ENCODE measurements around the gene ZNF362. TPM values are rescaled to one million over a fixed set of nuclear protein-coding genes. Genes with fewer than 3 reads are reported as not detected.

The ZNF362 gene
- total RNA-seq, 1 experiment from 2014 or later = 31.7 TPM

DNA sequence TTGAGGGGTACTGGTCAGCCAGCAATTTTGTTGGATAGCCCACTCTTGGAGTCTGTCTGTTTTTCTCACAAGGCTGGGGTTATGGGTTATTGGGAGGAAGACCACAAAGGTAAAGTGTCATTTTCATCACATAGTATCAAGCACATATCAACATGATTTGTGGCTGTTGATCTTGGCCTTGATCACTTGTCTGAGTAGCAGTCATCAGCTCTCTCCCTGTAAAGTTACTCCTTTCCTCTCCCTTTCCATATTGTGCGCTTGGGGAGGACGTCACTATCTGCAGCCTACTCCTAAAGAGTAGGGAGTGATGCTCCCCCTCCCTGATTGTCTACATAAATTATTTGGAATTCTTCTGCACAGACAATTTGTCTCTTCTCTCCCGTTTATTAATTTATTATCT is 1.8 kb upstream of the ZNF362 start:
- no peak overlapping the region for H3K4me3 ChIP-seq (ENCODE audit: insufficient read depth, low read depth, low read length)
- peaks cover 4% of the 10 kb centered on the region for H3K27me3 ChIP-seq (ENCODE audit: control insufficient read depth, insufficient read depth, low read length)
- no peaks in the 10 kb centered on the region; the same call in 1 of the 2 replicates for H3K36me3 ChIP-seq (replicated peaks; ENCODE audit: control insufficient read depth, insufficient read depth, low read length)
- DNase-seq = no peak

DNA sequence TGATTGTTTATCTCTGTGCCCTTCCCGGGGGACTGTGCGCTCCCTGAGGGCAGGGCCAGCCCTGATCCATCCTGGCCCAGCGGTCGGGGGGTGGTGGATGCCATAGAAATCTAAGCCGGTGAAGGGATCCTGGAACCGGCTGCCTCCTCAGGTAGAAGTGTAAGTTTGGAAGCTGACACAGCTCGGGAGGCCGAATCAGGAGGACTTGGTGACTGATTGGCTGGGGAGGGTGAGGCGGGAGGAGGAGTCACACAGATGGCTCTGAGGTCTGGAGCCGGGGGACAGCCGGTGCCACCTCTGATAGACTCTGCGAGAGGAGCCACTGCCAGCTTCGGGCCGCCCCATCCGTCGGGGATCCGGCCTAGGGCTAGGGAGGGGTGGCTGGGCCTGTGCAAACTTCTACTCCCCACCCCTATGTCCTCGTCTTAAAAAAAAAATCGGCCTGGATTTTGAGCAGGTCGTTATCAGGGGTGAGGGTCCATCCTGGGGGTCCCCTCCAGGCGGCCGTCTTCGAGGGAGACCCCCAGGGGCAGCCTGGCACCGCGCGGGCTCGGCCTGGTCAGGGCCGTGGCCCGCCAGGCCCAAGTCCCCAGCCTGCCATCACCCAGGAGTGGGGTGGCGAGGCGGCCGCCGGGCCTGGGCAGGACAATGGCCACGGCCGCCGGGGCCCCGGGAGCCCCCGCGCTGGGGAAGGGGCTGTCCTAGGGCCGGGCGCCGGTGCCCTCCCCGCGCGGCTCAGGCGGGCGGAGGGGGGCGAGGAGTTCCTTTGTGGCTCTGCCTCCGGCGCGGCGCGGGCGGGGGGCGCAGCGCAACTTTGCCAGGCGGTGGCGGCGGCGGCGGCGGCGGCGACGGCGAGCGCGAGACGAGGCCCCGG is 708 bp upstream of the ZNF362 start:
- peak; percentile 91 for DNase-seq
- Histone ChIP-seq H3K4me3 (ENCODE audit: insufficient read depth, low read depth, low read length) (peak overlapping the region; percentile 53), H3K27me3 (ENCODE audit: control insufficient read depth, insufficient read depth, low read length) (peaks cover 4% of the 10 kb centered on the region), H3K36me3 (replicated peaks; ENCODE audit: control insufficient read depth, insufficient read depth, low read length) (no peaks in the 10 kb centered on the region; the same call in 1 of the 2 replicates)

DNA sequence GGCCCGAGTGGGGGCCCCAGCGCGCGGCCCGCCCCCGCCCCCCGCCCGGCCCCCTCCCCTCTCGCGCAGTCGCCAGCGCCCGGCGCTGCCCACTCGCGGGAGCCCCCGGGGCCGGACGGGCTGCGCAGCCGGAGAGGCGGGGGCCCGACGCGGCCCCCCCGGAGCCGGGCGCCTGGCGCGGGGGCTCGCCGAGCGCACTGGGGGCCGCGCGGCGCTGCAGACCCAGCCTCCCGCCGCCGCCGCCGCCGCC is 146 bp upstream of the ZNF362 start:
- Histone ChIP-seq H3K4me3 (ENCODE audit: insufficient read depth, low read depth, low read length) (peak overlapping the region; percentile 35), H3K36me3 (replicated peaks; ENCODE audit: control insufficient read depth, insufficient read depth, low read length) (no peaks in the 10 kb centered on the region; the same call in 1 of the 2 replicates), H3K27me3 (ENCODE audit: control insufficient read depth, insufficient read depth, low read length) (peaks cover 1% of the 10 kb centered on the region; the same call in 1 of the 2 replicates)
- no peak for DNase-seq

DNA sequence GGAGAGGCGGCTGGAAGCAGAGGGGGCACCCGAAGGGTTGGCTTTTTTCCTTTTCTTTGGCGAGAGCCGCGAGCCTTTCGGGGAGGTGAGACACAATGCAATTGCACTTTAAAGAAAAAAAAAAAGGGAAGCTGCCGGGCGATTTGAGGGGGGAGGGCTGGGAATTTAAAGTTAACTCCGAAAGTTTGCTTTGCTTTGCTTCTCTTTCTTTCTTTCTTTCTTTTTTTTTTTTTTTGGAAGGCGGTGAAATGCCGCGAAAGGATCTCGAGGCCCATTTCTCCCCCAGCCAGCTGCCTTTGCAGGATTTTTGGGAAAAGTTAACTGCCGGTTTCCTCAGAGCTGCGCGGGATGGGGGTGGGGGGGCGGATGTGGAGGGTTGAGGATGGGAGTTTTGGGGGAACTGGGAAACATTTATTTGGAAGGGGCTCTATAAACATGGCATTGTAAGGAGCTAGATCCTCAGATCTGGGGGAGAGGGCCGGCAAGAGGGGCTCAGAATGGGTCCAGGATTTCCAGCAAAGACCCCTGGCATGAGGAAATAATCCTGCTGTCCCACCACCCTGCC is 997 bp downstream of the ZNF362 start:
- peak; percentile 62 for DNase-seq
- H3K27me3 ChIP-seq (ENCODE audit: control insufficient read depth, insufficient read depth, low read length) = peaks cover 1% of the 10 kb centered on the region; the same call in 1 of the 2 replicates
- no peaks in the 10 kb centered on the region; the same call in 1 of the 2 replicates for H3K36me3 ChIP-seq (replicated peaks; ENCODE audit: control insufficient read depth, insufficient read depth, low read length)

DNA sequence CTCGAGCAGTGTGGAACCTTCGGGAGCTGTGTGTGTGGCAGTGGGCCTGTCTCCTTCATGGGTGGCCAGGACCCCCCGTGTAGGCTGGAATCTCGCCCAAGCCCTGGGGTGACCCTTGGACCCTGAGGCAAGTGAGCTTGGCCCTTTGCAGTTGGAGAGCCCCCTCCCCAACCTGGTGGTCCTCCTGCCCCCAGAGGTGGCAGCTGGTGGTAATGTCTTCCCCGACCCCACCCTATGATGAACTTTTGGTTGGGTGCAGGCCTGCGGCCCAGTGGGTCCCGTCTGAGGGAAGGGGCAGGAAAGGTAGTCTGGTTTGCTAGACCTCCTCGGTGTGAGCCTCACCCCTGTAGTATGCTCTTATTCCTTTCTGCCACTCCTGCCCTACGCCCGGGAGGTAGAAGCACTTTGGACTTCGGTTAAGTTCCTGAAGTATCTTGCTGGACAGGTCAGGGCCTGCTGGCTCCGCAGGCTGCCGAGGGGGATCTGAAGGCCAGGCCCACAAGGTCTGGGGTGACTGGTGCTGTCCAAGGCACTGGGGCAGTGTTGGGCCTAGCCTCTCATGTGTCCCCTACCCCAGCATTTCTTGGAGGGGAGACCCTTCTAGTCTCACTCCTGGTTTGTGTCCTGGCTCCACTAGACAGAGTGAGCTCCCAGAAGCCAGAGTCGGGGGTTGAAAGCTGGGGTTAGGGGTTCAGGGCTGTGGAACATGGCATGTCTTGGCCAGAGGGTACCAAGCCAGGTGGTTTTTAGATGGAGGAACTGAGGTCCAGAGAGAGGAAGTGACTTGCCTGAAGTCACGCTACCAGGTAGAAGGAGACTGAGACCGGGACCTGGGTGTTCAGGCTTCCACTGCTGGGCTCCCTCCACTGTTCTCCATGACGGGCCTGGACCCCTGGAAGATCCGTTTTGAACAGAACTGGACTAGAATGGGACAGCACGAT is 1.8 kb downstream of the ZNF362 start:
- Histone ChIP-seq H3K4me3 (ENCODE audit: insufficient read depth, low read depth, low read length) (peak overlapping the region; percentile 75), H3K36me3 (replicated peaks; ENCODE audit: control insufficient read depth, insufficient read depth, low read length) (no peaks in the 10 kb centered on the region; the same call in 1 of the 2 replicates), H3K27me3 (ENCODE audit: control insufficient read depth, insufficient read depth, low read length) (no peaks in the 10 kb centered on the region)
- no peak for DNase-seq

More for the DNA sequence above, 997 bp downstream of the ZNF362 start:
- peak overlapping the region; percentile 75 for H3K4me3 ChIP-seq (ENCODE audit: insufficient read depth, low read depth, low read length)

DNA sequence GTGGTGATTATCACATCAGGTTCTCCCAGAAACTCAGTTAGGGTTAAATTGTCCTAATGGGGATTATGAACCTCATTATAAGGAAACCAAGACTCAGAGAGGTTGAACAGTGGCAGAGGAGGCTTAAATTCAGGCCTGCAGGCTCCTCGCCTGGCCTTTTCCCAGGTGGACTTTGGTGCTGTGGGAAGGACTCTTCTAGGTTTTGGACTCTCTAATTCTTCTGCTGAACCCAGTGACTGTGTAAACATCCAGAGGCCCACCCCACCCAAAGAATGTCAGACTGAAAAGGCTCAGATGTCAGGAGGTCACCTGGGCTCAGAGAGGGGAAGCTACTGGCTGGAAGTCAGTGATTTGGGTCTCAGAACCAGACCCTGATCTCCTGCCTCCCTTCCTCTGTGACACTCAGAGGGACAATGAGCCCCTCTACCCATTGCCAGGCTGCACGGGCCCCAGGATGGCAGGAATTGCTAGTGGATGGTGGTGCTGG is 2.5 kb downstream of the ZNF362 start:
- Histone ChIP-seq H3K4me3 (ENCODE audit: insufficient read depth, low read depth, low read length) (no peak overlapping the region), H3K27me3 (ENCODE audit: control insufficient read depth, insufficient read depth, low read length) (no peaks in the 10 kb centered on the region)
- no peak for DNase-seq

DNA sequence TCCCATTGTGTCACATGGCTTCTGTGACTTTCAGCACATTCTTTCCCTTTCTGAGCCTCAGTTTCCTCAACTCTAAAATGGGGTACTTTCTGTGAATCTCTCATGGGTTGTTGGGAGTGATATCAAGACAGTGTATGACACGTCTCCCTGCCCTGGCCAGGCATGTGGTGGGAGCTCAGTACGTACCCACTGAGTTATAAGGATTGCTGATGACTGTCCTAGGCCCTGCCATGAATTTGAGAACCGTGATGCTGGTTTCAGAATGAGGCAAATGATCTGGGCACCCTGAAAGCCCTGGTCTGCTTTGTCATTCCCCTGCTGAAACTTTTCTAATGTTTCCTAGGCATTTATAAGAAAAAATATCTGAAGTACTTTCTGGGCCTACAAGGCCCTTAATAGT is 3.6 kb downstream of the ZNF362 start:
- DNase-seq = no peak
- no peaks in the 10 kb centered on the region; the same call in 1 of the 2 replicates for H3K36me3 ChIP-seq (replicated peaks; ENCODE audit: control insufficient read depth, insufficient read depth, low read length)
- H3K4me3 ChIP-seq (ENCODE audit: insufficient read depth, low read depth, low read length) = no peak overlapping the region
- H3K27me3 ChIP-seq (ENCODE audit: control insufficient read depth, insufficient read depth, low read length) = no peaks in the 10 kb centered on the region

More for the DNA sequence above, 2.5 kb downstream of the ZNF362 start:
- H3K36me3 ChIP-seq (replicated peaks; ENCODE audit: control insufficient read depth, insufficient read depth, low read length) = no peaks in the 10 kb centered on the region; the same call in 1 of the 2 replicates

DNA sequence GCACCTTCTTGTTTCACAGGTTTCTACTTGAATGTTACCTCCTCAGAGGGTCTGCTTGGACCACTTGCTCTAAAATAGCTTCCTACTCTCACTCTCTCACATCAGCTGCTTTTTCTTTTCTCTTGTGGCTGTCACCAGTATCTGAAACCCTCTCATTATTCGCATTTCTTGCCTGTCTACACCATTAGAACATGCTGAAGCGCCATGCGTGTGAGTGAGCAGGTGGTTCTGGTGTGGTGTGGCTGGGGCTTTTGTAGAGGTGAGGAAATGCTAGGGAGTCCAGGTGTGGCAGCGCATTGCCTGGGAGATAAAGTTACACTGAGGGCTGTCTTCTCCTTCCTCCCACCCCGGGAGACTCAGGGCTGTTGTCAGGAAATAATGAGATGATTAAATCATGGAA is 4.1 kb downstream of the ZNF362 start:
- no peak for DNase-seq
- no peaks in the 10 kb centered on the region for H3K27me3 ChIP-seq (ENCODE audit: control insufficient read depth, insufficient read depth, low read length)
- H3K4me3 ChIP-seq (ENCODE audit: insufficient read depth, low read depth, low read length) = no peak overlapping the region
- no peaks in the 10 kb centered on the region; the same call in 1 of the 2 replicates for H3K36me3 ChIP-seq (replicated peaks; ENCODE audit: control insufficient read depth, insufficient read depth, low read length)

DNA sequence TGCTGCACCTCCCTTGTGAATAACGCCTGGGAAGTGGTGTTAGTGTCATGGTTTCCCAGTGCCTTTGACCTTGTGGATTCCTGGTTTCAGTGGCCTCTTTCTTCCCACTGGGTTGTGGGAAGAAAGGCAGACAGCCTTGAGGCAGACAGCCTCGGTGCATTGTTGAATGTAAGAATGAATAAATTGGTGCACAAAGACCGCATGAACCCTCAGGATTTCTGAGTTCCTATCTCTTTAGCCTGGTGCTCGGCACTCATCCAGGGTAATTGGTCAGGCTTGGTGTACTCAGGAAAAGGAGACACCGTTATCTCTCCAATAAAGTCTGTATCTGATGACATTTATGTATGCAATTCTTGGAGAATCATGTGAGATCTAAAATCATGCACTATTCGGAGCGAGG is 5.1 kb downstream of the ZNF362 start:
- no peaks in the 10 kb centered on the region; the same call in 1 of the 2 replicates for H3K36me3 ChIP-seq (replicated peaks; ENCODE audit: control insufficient read depth, insufficient read depth, low read length)
- DNase-seq = no peak
- no peaks in the 10 kb centered on the region for H3K27me3 ChIP-seq (ENCODE audit: control insufficient read depth, insufficient read depth, low read length)
- no peak overlapping the region for H3K4me3 ChIP-seq (ENCODE audit: insufficient read depth, low read depth, low read length)

DNA sequence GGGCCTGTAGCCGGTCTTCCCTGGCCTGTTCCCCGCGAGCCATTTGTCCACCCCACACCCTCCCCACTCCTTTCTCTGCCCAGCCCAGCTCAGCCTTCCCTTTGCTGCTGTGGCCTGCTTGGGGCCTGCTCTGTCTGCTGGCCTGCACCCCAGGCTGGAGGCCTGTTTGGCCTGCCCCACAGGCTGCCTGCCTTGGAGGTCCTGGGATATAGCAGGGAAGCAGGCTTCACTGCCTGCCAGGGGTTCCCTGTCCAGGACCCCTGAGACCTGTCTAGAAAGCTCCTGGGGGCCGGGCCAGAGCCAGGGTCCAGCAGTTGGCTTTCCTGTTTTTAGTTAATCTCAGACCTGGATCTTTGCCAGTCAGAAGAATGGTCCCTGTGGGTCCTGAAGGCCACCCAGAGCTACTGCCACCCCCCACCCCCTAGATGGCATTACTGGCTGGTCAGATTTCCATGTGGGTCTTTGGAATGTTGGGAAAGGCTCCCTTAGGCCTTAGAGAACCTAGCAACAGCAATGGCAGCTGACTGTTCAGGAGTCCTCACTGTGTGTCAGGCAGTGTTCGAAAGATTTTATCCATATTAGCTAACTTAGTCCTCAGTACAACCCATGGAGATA is 7.7 kb downstream of the ZNF362 start:
- DNase-seq = no peak
- Histone ChIP-seq H3K27me3 (ENCODE audit: control insufficient read depth, insufficient read depth, low read length) (no peaks in the 10 kb centered on the region), H3K4me3 (ENCODE audit: insufficient read depth, low read depth, low read length) (no peak overlapping the region), H3K36me3 (replicated peaks; ENCODE audit: control insufficient read depth, insufficient read depth, low read length) (no peaks in the 10 kb centered on the region; the same call in 1 of the 2 replicates)

DNA sequence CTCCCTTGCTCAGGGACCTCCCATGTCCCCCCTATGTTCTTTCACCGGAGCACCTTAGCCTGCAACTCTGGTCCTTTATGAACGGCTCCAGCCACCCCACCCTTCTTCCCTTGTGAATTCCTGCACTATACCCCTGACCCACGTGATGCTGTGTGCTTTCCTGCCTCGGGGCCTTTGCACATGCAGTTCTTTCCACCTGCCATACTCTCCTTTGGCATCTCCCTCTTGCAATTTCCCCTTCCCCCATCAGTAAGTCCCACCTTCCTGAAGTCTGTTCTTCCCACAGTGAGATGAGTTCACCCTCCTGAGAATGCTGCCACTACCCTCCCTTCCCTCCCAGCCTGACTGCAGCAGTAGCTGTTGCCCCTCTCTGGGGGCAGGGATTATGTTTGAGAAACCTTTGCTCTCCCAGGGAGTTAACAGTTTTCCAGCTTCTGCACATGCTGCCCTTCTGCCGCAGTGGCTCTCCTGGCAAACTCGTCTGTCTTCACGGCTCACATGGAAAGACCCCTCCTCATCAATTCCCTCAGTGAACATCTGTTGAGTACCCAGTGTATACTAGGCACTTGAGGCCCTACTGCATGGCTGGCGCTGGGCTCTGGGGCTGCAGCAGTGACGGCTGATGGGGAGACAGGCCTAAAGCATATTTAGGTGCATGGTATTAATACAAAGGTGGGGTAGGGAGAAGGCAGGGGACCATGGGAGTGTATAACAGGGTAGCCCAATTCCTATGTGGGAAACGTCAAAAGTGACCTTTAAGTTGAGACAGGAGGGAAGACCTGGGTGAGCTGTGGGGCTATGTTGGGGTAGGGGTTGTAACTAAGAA is 9.7 kb downstream of the ZNF362 start:
- no peak for DNase-seq
- peaks cover 2% of the 10 kb centered on the region for H3K36me3 ChIP-seq (replicated peaks; ENCODE audit: control insufficient read depth, insufficient read depth, low read length)
- H3K27me3 ChIP-seq (ENCODE audit: control insufficient read depth, insufficient read depth, low read length) = no peaks in the 10 kb centered on the region
- H3K4me3 ChIP-seq (ENCODE audit: insufficient read depth, low read depth, low read length) = no peak overlapping the region

DNA sequence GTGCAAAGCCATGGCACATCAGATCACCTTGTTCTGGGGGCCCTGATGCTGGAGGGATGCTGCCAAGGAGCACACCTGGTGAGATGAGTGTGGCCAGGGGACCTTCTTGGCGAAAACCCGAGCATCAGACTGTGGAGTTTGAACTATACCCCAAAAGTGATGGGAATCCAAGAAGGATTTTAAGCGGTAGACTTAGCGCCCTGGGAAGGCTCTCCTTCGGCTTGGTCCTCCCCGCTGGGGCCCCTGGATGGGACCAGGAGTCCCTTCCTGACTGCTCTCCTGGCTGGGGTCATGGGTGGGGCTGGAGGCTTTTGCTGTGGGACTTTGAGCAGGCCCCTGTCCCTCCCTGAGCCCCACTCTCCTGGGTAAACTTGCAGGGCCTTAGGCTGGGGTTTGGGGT is 10.5 kb downstream of the ZNF362 start:
- DNase-seq = no peak
- H3K36me3 ChIP-seq (replicated peaks; ENCODE audit: control insufficient read depth, insufficient read depth, low read length) = peaks cover 2% of the 10 kb centered on the region
- no peak overlapping the region for H3K4me3 ChIP-seq (ENCODE audit: insufficient read depth, low read depth, low read length)
- H3K27me3 ChIP-seq (ENCODE audit: control insufficient read depth, insufficient read depth, low read length) = no peaks in the 10 kb centered on the region

DNA sequence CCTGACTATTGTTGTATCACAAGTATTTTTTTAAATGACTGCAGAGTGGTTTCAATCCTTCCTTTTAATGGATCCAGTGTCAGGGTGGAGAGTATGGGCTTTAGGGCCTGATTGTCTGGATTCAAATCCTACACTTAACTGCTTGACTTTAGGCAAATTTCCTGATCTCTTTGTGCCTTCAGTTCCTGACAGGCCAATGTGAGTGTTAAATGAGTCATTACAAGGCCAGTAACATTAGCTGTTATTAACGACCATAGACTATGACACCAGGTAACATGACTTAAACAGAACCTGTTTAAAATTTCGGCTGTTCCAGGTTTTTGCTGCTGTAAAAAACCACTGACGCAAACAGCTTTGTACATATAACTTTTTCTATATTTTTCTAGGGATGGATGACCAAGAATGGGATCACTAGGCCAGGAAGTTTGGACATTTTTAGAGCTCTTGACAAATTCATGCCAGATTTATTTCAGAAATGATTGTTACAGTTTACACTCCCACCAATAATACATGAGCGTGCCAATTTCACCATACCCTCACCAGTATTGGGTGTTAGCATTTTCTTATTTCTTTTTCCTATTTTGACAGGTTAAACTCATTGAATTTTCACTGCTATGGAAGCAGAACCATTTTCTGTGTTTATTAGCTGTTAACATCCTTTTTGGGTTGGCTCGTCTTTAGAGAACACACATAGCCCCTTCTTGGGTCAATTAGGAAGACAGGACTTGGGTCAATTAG is 11.3 kb downstream of the ZNF362 start:
- no peak for DNase-seq
- H3K4me3 ChIP-seq (ENCODE audit: insufficient read depth, low read depth, low read length) = no peak overlapping the region
- peaks cover 2% of the 10 kb centered on the region for H3K36me3 ChIP-seq (replicated peaks; ENCODE audit: control insufficient read depth, insufficient read depth, low read length)
- no peaks in the 10 kb centered on the region for H3K27me3 ChIP-seq (ENCODE audit: control insufficient read depth, insufficient read depth, low read length)

Data from H7 (cell line).